ENCODE measurements around the gene IGSF11. TPM values are rescaled to one million over a fixed set of nuclear protein-coding genes. Genes with fewer than 3 reads are reported as not detected.
"Not testable (repeated sequence)": the region's sequence is repeated elsewhere in the genome, so short reads cannot be mapped to it uniquely, and the experiment has no call there.

IGSF11 gene
- total RNA-seq, 5 donors from 2014 or later (not counting 1 experiment from before 2014, with no cell fraction given) = 0.20 to 0.70 (median 0.41) TPM

GRCh38 chr3:118851466-118852193, 183.0 kb downstream of the IGSF11 start:
- peak overlapping the region; percentile 61 to 70 for H3K27ac Mint-ChIP-seq
- Histone ChIP-seq H3K4me3 (ENCODE audit: control insufficient read depth in 1 of 2, extremely low read depth in 1 of 2, low read length in 1 of 2) (peak overlapping the region in 1 of 2 donors; percentile 32), H3K27ac (ENCODE audit: low read length) (peak overlapping the region; percentile 31)
- ChIA-PET CTCF (interaction anchor here (0.6 to 1.2 kb wide), 3 partner anchors 33 to 838 kb away, joined by 3 to 8 read pairs (median 3); no protein-coding TSS in a partner anchor), POLR2A (interaction anchor here (0.6 to 1.0 kb wide), 5 partner anchors 26 to 825 kb away, joined by 3 to 12 read pairs (median 3); no protein-coding TSS in a partner anchor)
- H3K27me3 ChIP-seq (replicated peaks in 1 of 2; ENCODE audit: control insufficient read depth in 2 of 2, extremely low read depth in 1 of 2, insufficient read depth in 2 of 2, low read length in 1 of 2); H3K27me3 Mint-ChIP-seq; H3K4me1 Mint-ChIP-seq; H3K9me3 ChIP-seq; H3K36me3 Mint-ChIP-seq; H3K36me3 ChIP-seq (ENCODE audit: control insufficient read depth in 2 of 2, extremely low read depth in 1 of 2, insufficient read depth in 1 of 2, low read length in 1 of 2); H3K4me1 ChIP-seq (ENCODE audit: control insufficient read depth in 1 of 2, extremely low read depth in 1 of 2, insufficient read depth in 2 of 2, low read length in 2 of 2); H3K9me3 Mint-ChIP-seq: not testable (repeated sequence)
- peak overlapping the region in 2 of 3 donors; percentile 62 to 72 for H3K4me3 Mint-ChIP-seq
- 54% methylated on average over 8 of the region's 12 CpGs for WGBS (ENCODE audit: insufficient coverage)
- DNase-seq (peak in 9 of 35 experiments; percentile 2 to 60 (median 14)), ATAC-seq (replicated peaks in 1 of 4) (peak in 1 of 4 experiments; percentile 32)

DNA sequence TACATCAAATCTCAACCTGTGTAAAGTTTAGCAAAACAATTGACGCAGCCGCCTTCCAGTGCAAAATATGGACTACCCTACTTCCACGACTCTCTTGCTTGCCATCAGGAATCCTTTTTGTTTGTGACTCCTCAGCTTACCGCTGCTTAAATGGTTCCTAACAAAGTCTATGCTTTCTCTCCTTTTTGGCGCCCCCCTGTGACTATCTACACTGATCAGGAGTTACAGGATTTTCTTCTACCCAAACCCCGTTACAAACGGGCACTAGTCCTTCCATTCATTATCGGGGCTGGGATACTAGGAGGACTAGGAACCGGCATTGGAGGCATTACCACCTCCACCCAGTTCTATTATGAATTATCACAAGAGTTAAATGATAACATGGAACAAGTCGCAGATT, 184.0 kb downstream of the IGSF11 start:
- Histone ChIP-seq H3K27me3 (replicated peaks in 1 of 2; ENCODE audit: control insufficient read depth in 2 of 2, extremely low read depth in 1 of 2, insufficient read depth in 2 of 2, low read length in 1 of 2) (no peaks in the 10 kb centered on the region), H3K4me1 (ENCODE audit: control insufficient read depth in 1 of 2, extremely low read depth in 1 of 2, insufficient read depth in 2 of 2, low read length in 2 of 2) (no peaks in the 10 kb centered on the region), H3K36me3 (ENCODE audit: control insufficient read depth in 2 of 2, extremely low read depth in 1 of 2, insufficient read depth in 1 of 2, low read length in 1 of 2) (no peaks in the 10 kb centered on the region), H3K9me3 (no peaks in the 10 kb centered on the region), H3K4me3 (ENCODE audit: control insufficient read depth in 1 of 2, extremely low read depth in 1 of 2, low read length in 1 of 2) (no peak overlapping the region), H3K27ac (ENCODE audit: low read length) (no peak overlapping the region)
- Mint-ChIP-seq H3K27me3 (peaks cover 0 to 5% of the 10 kb centered on the region in 2 donors), H3K27ac (no peak overlapping the region), H3K4me3 (no peak overlapping the region), H3K4me1 (peaks cover 6 to 9% (median 7%) of the 10 kb centered on the region in 3 donors), H3K36me3 (no peaks in the 10 kb centered on the region), H3K9me3 (peaks cover 0 to 6% (median 3%) of the 10 kb centered on the region in 3 donors)
- ChIA-PET CTCF (no interaction called here), POLR2A (no interaction called here)
- 82% methylated on average over 5 of the region's 10 CpGs for whole genome bisulfite sequencing (ENCODE audit: insufficient coverage)
- no peak for ATAC-seq (replicated peaks in 1 of 4)
- no peak for DNase-seq

Other genes with a start within 250 kb of the IGSF11 start
- gene TEX55, start 111.3 kb upstream of the IGSF11 start, total RNA-seq = not detected
- gene UPK1B, start 138.8 kb upstream of the IGSF11 start, total RNA-seq = not detected
- 10 to 100 TPM; 14.0 to 33.7 (median 18.2) TPM for gene B4GALT4, start 206.0 kb upstream of the IGSF11 start, total RNA-seq